GM18858 (cell line): ENCODE measurements around the gene CYSLTR2.
A peak's percentile ranks its signal among the peaks of the same experiment; 100 is the strongest.

Source experiments
- ATAC-seq: cut with Tn5 transposase; IDR thresholded peaks from one replicate; pipeline ENCODE4 v1.9.1; 2021; ENCODE audit not compliant: unreplicated experiment

The CYSLTR2 gene

GRCh38 chr13:48653472-48653939, at the start of gene CYSLTR2:
Gene CYSLTR2 (plus strand): TSS chr13:48653929. CDS start chr13:48706818, 52,889 bp downstream.
- peak; percentile 66 for ATAC-seq

GRCh38 chr13:48615049-48615448, 38.7 kb upstream of the CYSLTR2 start:
- no peak for ATAC-seq

DNA sequence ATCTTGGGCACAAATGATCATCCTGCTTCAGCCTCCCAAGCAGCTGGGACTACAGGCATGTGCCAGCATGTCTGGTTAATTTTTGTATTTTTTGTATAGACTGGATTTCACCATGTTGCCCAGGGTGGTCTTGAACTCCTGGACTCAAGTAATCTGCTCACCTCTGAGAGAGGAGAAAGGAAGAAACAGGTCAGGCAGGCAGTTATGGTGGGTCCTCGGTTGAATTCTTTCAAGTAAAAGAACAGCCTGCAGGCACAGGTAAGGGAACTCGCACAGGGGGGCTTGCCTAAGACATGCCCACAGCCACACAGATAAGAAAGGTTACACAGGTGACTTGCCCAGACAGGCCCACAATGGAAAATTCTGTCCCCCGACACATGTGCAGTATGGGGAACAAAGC, 34.8 kb upstream of the CYSLTR2 start:
- ATAC-seq = no peak

DNA sequence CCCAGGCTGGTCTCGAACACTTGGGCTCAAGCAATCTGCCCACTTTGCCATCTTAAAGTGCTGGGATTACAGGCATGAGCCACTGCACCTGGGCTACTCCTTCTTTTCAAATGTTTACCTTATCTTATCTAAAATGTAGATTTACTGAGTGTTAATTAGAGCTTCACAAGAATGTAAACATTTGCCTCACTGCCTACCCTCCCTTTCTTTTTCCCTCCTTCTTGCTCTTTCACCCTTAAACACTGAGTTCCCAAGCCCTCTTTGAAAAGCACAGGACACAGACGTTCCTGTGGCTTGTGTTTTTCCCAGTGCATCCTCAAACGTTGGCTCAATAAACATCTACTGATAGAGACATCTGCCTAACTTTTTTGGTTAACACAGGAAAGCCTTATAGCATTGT, 32.7 kb upstream of the CYSLTR2 start:
- ATAC-seq = no peak

- no peak for ATAC-seq
Measured at GRCh38 chr13:48624016-48624415, 29.7 kb upstream of the CYSLTR2 start.

- ATAC-seq = no peak
Measured at GRCh38 chr13:48624858-48625257, 28.9 kb upstream of the CYSLTR2 start.

DNA sequence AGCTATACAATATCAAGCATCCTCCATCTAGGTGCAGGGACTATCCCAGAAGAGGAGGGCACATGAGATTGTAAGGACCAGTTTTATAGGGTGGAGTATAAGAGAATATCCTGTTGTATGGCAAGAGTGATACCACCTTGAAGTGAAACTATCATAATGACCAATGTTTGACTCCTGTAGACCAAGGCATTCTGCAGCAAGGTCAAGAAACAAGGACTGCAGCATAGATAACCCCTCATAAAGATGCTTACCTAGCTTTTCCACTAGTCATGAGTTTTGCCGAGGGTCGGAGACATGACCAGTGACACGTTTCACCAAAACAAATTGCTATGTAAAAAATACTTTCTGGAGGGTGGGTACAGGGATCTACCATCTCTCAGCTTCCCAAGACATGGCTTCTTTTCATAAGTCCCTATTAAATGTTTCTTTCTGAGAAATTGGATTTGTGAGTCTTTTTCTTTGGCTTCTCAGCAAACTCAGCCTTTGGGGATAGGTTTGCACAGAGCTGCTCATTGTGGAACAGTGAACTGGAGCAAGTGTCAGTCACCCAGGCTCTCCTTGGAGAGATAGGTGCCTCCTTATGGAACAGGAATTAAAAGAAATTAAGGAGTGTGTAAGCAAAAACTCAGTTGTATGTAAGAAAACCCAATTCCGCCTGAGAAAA, 28.2 kb upstream of the CYSLTR2 start:
- ATAC-seq = no peak

GRCh38 chr13:48626077-48626449, 27.7 kb upstream of the CYSLTR2 start:
- ATAC-seq = no peak

DNA sequence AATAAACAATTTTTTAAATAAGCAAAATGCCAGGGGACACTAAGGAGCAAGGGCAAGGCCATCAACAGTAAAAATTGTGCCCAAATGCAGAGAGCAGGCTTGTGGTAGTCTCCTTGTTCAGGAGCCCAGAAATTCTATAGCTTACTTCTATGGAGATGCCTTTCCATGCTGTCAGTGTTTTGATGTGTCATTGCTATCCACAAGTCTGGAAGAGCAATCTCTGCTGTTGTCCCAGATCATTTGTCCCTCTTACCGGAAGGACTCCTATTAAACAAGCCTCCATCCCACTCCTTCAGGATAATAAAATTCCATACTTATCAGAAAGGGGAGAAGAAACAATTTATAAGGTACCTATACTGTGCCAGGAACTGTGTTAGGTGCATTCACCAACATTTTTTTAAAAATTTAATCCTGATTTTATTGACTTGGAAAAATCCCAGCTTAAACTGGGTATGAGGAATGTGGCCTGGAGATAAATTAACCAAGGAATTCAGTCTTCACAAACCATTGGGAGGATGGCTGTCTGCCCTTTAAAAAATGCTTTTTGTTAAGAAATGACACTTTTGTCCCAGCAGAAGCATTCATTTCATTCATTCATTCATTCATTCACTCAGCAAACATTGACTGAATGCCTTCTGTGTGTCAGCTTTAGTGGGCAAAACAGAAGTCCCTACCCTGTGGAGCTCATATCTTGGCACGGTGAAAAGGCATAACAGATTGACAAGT, 26.8 kb upstream of the CYSLTR2 start:
- ATAC-seq = no peak

DNA sequence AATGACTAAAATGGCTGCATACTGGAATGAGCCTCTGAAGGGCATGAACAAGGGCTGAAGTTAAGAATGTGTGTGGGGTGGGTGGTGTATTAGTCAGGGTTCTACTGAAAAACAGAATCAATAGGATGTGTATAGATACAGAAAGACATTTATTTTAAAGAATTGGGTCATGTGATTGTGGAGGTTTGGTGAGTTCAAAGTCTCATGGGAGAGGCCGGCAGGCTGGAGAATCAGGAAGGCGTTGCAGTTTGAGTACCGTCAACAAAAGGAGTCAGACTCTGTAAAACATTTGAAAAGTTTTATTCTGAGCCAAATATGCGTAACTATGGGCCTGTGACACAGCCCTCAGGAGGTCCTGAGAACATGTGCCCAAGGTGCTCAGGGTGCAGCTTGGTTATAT, 24.5 kb upstream of the CYSLTR2 start:
- no peak for ATAC-seq

- ATAC-seq = no peak
Measured at GRCh38 chr13:48630291-48630690, 23.4 kb upstream of the CYSLTR2 start.

- no peak for ATAC-seq
Measured at GRCh38 chr13:48630773-48631172, 23.0 kb upstream of the CYSLTR2 start.

- ATAC-seq = no peak
Measured at GRCh38 chr13:48631441-48631840, 22.3 kb upstream of the CYSLTR2 start.

DNA sequence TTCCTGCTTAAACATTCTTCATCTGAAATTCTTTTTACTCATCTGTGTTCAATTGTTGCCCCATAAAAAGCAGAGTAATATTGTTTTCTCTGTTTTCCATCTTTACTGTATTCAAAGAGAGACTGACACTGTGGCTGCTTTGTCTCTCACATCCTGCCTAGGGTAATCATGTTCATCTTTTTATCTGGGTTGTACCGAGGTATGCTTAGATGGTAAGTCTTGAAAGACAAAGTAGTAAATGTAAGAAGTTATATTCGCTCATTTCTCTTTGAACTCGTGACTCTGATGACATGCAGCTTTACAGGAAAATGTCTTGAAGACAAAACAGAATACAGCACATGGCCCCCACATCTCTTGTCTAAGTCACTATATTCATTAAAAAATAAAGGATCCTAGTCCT, 20.0 kb upstream of the CYSLTR2 start:
- ATAC-seq = no peak

DNA sequence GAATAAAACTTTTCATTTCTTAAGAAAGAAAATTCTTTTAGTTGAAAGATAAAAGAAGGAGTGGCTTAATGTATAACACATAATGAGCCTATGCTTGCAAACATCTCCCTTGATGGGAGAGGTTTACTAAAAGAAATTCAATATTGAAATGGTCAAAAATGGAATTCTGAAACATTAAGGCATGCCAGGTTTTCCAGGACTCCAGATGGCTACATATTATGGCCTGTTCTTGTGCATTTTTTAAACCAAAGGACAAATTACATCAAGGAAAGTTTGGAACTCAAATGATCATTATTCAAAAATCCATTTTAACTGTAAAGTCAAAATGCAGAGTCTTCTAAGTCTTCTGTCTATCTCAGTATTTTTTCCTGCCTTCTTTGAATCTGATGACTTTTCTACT, 19.1 kb upstream of the CYSLTR2 start:
- ATAC-seq = no peak

DNA sequence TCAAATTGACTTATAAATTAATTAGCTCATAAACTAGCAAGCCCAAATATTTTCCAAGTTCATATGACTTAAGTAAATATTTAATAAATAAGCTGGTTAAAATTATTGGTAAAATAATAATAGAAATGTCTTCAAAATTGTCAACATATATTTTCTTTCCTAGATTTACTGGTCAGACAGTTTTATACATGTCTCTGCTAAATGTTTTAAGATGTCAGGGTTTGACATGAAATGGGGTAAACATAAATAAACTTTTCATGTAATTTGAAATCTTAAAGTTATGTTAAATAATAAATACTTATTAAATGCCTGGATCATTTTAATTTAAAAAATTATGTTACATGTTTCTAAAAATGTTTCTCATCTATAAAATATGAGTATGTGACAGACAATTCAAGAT, 18.3 kb upstream of the CYSLTR2 start:
- no peak for ATAC-seq

GRCh38 chr13:48636550-48636949, 17.2 kb upstream of the CYSLTR2 start:
- no peak for ATAC-seq

- no peak for ATAC-seq
Measured at GRCh38 chr13:48637601-48638000, 16.1 kb upstream of the CYSLTR2 start.

GRCh38 chr13:48640767-48641166, 13.0 kb upstream of the CYSLTR2 start:
- ATAC-seq = no peak

GRCh38 chr13:48641404-48641803, 12.3 kb upstream of the CYSLTR2 start:
- no peak for ATAC-seq

- ATAC-seq = no peak
Measured at GRCh38 chr13:48642061-48642460, 11.7 kb upstream of the CYSLTR2 start.

DNA sequence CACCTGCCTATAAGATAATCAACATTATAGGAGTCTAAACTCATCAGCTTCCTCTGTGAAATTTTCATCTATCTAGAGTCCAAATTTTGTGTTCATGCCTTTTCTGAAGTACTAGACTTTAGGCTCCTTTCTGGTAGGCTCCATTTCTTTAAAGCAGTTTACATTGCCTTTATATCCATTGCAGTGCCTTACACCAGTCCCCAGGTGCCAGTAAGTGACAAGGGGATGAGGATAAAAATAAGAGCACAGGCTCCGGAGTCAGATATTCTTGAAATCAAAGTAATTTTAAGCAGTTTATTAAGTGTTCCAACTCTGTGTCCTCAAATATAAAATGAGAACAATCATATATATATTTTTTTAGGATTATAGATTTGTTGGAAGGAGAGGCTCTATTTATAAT, 10.6 kb upstream of the CYSLTR2 start:
- no peak for ATAC-seq

- no peak for ATAC-seq
Measured at GRCh38 chr13:48644141-48644540, 9.6 kb upstream of the CYSLTR2 start.
